GM12872 (cell line): ENCODE data around the gene TRIM26.

ENCODE experiments used
- TF ChIP-seq, protein P1 (sequence below): IDR thresholded peaks from 3 replicates; pipeline ENCODE4 v1.5.1; 2011; ENCODE audit warnings: low read depth, mild to moderate bottlenecking, low read length, moderate library complexity; ENCODE audit not compliant: insufficient read depth

Gene TRIM26

DNA sequence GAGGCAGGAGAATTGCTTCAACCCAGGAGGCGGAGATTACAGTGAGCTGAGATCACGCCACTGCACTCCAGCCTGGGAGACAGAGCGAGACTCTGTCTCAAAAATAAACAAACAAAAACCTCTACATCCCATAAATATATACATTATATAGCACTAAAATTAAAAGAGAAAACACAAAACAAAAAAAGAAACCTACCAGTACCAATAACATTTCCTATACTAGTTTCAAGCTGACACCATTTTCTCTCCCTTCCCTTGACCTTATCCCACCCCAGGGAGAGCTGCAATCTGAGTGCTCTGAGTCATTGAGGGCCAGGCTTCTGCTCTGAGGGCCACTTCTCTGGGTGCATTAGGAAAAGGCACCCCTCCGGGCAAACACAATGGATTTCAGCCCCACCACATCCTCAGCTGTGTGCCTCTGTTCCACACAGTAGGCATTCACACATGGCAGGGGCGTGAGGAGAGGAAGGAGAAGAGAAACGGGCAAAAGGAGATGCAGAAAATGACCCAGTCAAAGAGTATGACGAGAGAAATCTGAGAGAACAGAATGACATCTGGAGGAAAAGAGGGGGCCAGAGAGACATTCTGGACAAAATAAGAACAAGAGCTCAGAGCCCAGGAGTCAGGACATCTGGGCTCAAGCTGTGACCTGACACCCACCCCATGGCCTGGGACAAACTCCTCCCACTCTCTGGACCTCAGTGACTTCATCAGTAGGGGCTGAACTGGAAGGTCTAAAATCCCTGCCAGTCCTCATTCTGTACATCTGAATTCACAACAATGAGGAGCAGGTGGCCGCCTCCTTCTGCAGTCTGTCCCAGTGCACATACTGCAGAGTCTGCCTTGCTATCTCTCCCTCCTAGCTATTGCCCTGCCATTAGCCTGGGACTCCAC lies 18.2 kb downstream of the TRIM26 start:
- TF ChIP-seq, protein P1, sequence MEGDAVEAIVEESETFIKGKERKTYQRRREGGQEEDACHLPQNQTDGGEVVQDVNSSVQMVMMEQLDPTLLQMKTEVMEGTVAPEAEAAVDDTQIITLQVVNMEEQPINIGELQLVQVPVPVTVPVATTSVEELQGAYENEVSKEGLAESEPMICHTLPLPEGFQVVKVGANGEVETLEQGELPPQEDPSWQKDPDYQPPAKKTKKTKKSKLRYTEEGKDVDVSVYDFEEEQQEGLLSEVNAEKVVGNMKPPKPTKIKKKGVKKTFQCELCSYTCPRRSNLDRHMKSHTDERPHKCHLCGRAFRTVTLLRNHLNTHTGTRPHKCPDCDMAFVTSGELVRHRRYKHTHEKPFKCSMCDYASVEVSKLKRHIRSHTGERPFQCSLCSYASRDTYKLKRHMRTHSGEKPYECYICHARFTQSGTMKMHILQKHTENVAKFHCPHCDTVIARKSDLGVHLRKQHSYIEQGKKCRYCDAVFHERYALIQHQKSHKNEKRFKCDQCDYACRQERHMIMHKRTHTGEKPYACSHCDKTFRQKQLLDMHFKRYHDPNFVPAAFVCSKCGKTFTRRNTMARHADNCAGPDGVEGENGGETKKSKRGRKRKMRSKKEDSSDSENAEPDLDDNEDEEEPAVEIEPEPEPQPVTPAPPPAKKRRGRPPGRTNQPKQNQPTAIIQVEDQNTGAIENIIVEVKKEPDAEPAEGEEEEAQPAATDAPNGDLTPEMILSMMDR, result no peak

DNA sequence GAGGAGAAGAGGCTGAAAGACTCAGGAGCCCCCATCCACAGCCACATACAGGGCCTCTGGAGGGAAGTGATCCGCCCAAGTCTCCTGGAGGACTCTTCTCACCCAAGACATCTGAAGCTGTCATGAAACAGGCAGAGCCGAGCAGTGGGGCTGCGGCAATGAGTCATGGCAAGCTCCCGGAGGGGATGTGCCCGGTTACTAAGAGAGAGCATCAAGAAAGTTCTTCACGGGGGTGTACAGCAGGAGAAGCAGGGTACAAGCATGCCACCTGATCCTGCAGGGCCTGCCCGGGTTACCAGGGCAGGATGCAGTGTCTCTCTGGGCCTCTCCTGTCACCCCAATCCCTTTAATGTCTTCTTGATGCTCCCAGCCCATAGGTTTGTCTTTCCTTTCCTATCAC lies 21.1 kb downstream of the TRIM26 start:
- TF ChIP-seq, protein P1, result no peak

DNA sequence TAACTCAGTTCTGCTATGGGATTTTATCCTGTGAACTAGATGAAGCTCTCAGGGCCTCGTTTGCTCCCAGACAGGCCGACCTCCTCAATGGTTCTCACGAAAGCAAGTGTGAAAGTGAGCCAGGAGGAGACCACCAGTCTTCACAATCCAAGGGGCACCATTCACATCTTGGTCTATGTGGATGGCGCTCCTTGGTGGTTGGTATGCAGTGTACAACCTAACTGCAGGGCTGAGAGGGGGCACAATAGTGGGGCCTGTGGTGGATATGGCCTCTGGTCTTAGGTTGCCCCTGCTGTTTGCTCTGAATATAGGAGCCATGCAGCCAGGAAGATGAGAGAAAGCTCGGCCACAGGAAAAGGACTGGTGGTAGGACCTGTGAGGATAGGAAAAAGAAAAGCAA lies 24.7 kb downstream of the TRIM26 start:
- TF ChIP-seq, protein P1, result no peak

DNA sequence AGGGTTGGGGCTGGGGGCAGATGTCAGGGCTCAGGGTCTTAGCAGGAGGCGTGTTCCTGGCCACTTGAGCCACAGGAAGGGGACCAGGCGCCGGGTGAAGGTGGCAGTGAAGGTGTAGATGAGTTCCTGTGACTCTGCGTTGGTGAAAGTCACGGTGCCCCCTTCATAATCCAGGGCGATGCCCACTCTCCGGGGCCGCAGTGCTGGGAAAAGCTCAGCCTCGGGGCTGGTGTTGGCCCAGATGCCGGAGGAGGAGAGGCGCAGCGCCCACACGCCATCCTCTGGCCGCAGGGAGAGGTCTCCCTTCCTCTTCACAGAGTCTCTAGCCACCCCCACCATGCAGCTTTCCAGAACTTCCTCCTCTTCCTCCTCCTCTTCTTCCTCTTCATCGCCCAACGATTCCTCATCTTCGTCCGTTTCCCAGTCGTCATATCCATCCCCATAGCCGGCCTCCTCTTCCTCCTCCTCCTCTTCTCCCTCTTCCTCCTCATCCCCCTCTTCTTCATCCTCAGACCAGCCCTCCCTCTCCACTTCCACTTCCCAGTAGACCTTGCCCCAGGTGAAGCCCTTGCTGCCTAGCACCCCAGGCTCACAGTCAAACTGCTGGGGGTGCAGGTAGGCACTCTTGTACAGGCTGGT lies 27.2 kb downstream of the TRIM26 start:
- TF ChIP-seq, protein P1, result no peak

DNA sequence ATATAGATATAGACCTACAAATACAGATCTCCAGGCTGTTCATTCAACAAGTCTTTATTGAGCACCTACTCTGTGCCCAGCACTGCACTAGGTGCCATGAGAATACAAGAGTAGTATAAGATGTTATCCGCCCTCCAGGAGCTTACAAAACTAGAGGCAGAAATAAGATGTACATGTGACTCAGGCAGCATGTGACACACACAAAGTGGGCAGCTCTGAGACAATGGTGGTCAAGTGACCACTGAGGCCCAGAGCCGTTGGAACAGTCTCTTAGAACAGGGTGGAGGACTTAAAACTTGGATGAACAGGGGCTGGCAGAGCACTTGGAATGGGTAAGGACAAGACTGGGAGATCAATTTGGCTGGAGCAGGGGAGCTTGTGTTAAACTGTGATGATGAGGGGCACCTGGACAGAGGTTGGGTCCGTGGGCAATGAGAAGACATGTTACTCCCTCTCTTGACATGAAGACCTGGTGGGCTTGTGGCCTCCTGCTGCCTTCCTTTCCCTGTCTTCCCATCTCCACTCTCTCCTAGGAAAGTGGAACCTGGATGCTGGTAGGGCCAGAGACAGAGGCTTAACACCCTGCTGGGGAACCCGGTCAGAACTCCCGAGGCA lies 28.7 kb downstream of the TRIM26 start:
- TF ChIP-seq, protein P1, result no peak

DNA sequence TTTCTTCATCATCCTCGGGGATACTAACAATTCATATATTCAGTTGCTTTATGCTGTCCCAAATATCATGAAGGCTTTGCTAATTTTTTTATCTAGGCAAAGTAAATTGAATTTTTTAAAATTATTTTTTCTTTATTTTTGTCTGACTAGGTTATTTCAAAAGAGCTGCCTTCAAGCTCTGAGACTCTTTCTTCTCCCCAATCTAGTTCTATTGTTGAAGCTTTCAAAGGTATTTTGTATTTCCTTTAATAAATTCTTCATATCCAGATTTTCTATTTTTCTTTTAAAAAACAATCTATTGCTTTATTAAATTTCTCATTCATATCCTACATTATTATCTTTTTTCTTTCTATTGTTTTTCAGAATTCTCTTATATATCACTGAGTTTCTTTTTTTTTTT lies 33.1 kb downstream of the TRIM26 start:
- TF ChIP-seq, protein P1, result no peak

DNA sequence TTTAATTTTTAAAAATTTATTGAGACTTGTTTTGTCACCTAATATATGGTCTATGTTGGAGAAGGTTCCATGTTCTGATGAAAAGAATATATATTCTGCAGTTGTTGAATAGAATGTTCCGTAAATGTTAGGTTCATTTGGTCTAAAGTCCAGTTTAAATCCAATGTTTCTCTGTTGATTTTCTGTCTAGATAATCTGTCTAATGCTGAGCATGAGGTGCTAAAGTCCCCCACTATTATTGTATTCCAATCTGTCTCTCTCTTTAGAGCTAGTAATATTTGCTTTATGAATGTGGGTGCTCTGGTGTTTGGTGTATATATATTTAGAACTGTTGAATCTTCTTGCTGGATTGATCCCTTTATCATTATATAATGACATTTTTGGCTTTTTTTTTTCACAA lies 34.4 kb downstream of the TRIM26 start:
- TF ChIP-seq, protein P1, result no peak
